A673 (cell line): ENCODE measurements around the gene MCM3. TPM values are rescaled to one million over a fixed set of nuclear protein-coding genes. Genes with fewer than 3 reads are reported as not detected.
A peak's percentile ranks its signal among the peaks of the same experiment; 100 is the strongest.

Experiments
- BruUV-seq: library from RNA; stranded (reverse); fragments of 400-500 nt; replicated peaks from 2 replicates; lab custom pipeline; 2021; lab: Mats Ljungman, UMichigan
- CTCF ChIA-PET: fragments of 300-600 bp; sonication (Branson Sonifier 250); formaldehyde crosslinking; loops from one replicate; lab custom pipeline; 2022; ENCODE audit warnings: antibody characterized with exemption; lab: Charles Lee
- POLR2A ChIA-PET: fragments of 300-600 bp; sonication (Branson Sonifier 250); formaldehyde crosslinking; loops from one replicate; lab custom pipeline; 2022; ENCODE audit warnings: antibody characterized with exemption; ENCODE audit not compliant: low non-redundant PET; lab: Charles Lee
- DNase-seq: peaks from one replicate; pipeline ENCODE4 v3.0.0-alpha.2; 2015; ENCODE audit warnings: low spot score
- H3K27ac ChIP-seq: fragments of 200-600 bp; sonication (generic); 2 replicates; pipeline ENCODE4 v1.5.1; 2016; ENCODE audit warnings: mixed run types, low read depth, mild to moderate bottlenecking, mixed read lengths, antibody characterized with exemption, low read length; ENCODE audit not compliant: poor library complexity, severe bottlenecking
- H3K27me3 ChIP-seq: fragments of 200-600 bp; sonication (generic); replicated peaks from 2 replicates; pipeline ENCODE4 v1.6.1; 2017; ENCODE audit warnings: mixed run types, low read depth, mild to moderate bottlenecking, mixed read lengths, antibody characterized with exemption, low read length; ENCODE audit not compliant: insufficient read depth, poor library complexity
- H3K36me3 ChIP-seq: fragments of 200-600 bp; sonication (generic); 2 replicates; pipeline ENCODE4 v1.6.1; 2016; ENCODE audit warnings: mixed run types, mild to moderate bottlenecking, mixed read lengths, antibody characterized with exemption, low read length; ENCODE audit not compliant: insufficient read depth, poor library complexity, severe bottlenecking
- H3K4me1 ChIP-seq: fragments of 200-600 bp; sonication (generic); 2 replicates; pipeline ENCODE4 v1.6.1; 2017; ENCODE audit warnings: mixed run types, mild to moderate bottlenecking, mixed read lengths, antibody characterized with exemption, low read length; ENCODE audit not compliant: insufficient read depth, poor library complexity, severe bottlenecking
- H3K4me3 ChIP-seq: fragments of 200-600 bp; sonication (generic); 2 replicates; pipeline ENCODE4 v1.5.1; 2016; ENCODE audit warnings: low read depth, mixed run types, mild to moderate bottlenecking, mixed read lengths, low read length; ENCODE audit not compliant: poor library complexity, severe bottlenecking
- H3K9me3 ChIP-seq: fragments of 200-600 bp; sonication (generic); 2 replicates; pipeline ENCODE4 v1.6.1; 2016; ENCODE audit warnings: mixed run types, low read depth, mild to moderate bottlenecking, mixed read lengths, antibody characterized with exemption, low read length; ENCODE audit not compliant: poor library complexity, severe bottlenecking
- CTCF ChIP-seq: fragments of 300-800, 200-600 bp; sonication (generic); conservative IDR thresholded peaks from 2 replicates; pipeline ENCODE4 v1.5.1; 2017; ENCODE audit warnings: low read depth, mild to moderate bottlenecking, antibody characterized with exemption, low read length, moderate library complexity, mixed read lengths
- EZH2 ChIP-seq: fragments of 200-600 bp; sonication (generic); IDR thresholded peaks from 2 replicates; pipeline ENCODE4 v1.6.1; 2017; ENCODE audit warnings: borderline replicate concordance, low read depth, mild to moderate bottlenecking, mixed read lengths, antibody characterized with exemption, low read length; ENCODE audit not compliant: poor library complexity, severe bottlenecking
- intact Hi-C: fragments of 100-400 bp; cut with micrococcal nuclease; formaldehyde crosslinking; loops from one replicate; pipeline ENCODE4 v1.10.0; 2022; ENCODE audit not compliant: unreplicated experiment
- total RNA-seq: library from RNA; stranded (reverse); gene quantifications from 2 replicates; pipeline ENCODE4 v1.2.3, GENCODE V29; 2021

Gene MCM3
- total RNA-seq, 1 experiment from 2014 or later: 233 TPM

GRCh38 chr6:52286798-52287432, 2.4 kb upstream of the MCM3 start:
- H3K4me1 ChIP-seq: peaks cover 28% of the 10 kb centered on the region
- DNase-seq: peak; percentile 90
- CTCF ChIA-PET: interaction anchor here (1.8 kb wide), 1 partner anchor 113 kb away, joined by 6 read pairs; no protein-coding TSS in a partner anchor
- POLR2A ChIA-PET: no interaction called here
- H3K27ac ChIP-seq: no peak overlapping the region
- peaks cover 16% of the 10 kb centered on the region for H3K36me3 ChIP-seq
- TF ChIP-seq CTCF (peak; percentile 93), EZH2 (no peak)
- intact Hi-C loops: loop anchor here (2.0 kb wide), 1 partner anchor 378 kb away; no protein-coding TSS in a partner anchor
- no peaks in the 10 kb centered on the region for H3K9me3 ChIP-seq
- no TSS peak for BruUV-seq
- no peak overlapping the region for H3K4me3 ChIP-seq
- no peaks in the 10 kb centered on the region for H3K27me3 ChIP-seq

GRCh38 chr6:52285177-52286068, 881 bp upstream of the MCM3 start:
- no peaks in the 10 kb centered on the region for H3K9me3 ChIP-seq
- DNase-seq: peak; percentile 60
- BruUV-seq: TSS peak; percentile 81
- CTCF ChIA-PET: interaction anchor here (0.6 to 1.8 kb wide), 4 partner anchors 27 to 117 kb away, joined by 3 to 6 read pairs (median 4); no protein-coding TSS in a partner anchor
- intact Hi-C loops: loop anchor here (2.0 kb wide), 3 partner anchors 77 to 379 kb away; partner anchors contain the start of gene PAQR8
- TF ChIP-seq CTCF: peak; percentile 26; the same call in 1 of the 2 replicates
- no peak for TF ChIP-seq EZH2
- H3K4me1 ChIP-seq: peaks cover 30% of the 10 kb centered on the region
- H3K4me3 ChIP-seq: peak overlapping the region; percentile 75
- H3K27me3 ChIP-seq: no peaks in the 10 kb centered on the region
- H3K27ac ChIP-seq: peak overlapping the region; percentile 53
- peaks cover 31% of the 10 kb centered on the region for H3K36me3 ChIP-seq
- POLR2A ChIA-PET: interaction anchor here (0.6 kb wide), 2 partner anchors 29 to 96 kb away, joined by 3 read pairs; no protein-coding TSS in a partner anchor

GRCh38 chr6:52284131-52284459, 447 bp downstream of the MCM3 start:
- peak overlapping the region; percentile 87 for H3K27ac ChIP-seq
- H3K4me1 ChIP-seq: peaks cover 30% of the 10 kb centered on the region
- CTCF ChIA-PET: no interaction called here
- no peaks in the 10 kb centered on the region for H3K27me3 ChIP-seq
- TF ChIP-seq CTCF (no peak), EZH2 (no peak)
- peak overlapping the region; percentile 75 for H3K4me3 ChIP-seq
- TSS peak; percentile 46 for BruUV-seq
- POLR2A ChIA-PET: no interaction called here
- DNase-seq: peak; percentile 74
- H3K9me3 ChIP-seq: no peaks in the 10 kb centered on the region
- intact Hi-C loops: loop anchor here (2.0 kb wide), 2 partner anchors 79 to 115 kb away; partner anchors contain the start of gene PAQR8
- peaks cover 45% of the 10 kb centered on the region for H3K36me3 ChIP-seq
